HepG2 (cell line): ENCODE measurements around the gene FAM131A. TPM values are rescaled to one million over a fixed set of nuclear protein-coding genes. Genes with fewer than 3 reads are reported as not detected.

ENCODE experiments used
- DNMT1 ChIP-seq: sonication (generic); formaldehyde crosslinking; IDR thresholded peaks from 2 replicates; pipeline ENCODE4 v1.5.1; 2020; ENCODE audit warnings: mild to moderate bottlenecking, missing genetic modification reagents
- EHMT2 ChIP-seq: fragments of 200-600 bp; sonication (generic); IDR thresholded peaks from 2 replicates; pipeline ENCODE4 v1.7.0; 2017; ENCODE audit warnings: antibody characterized with exemption, low read depth, low read length, borderline replicate concordance
- HCFC1 ChIP-seq: fragments of 150-350 bp; IDR thresholded peaks from 2 replicates; pipeline ENCODE4 v1.6.1; 2014; ENCODE audit warnings: low read depth, low read length
- HOXD1 ChIP-seq: sonication (generic); formaldehyde crosslinking; IDR thresholded peaks from 2 replicates; pipeline ENCODE4 v1.5.0; 2020; ENCODE audit warnings: missing genetic modification reagents
- MBD4 ChIP-seq: IDR thresholded peaks from 2 replicates; pipeline ENCODE4 v1.6.1; 2012; ENCODE audit warnings: low read length, inconsistent platforms, borderline replicate concordance
- NCOA5 ChIP-seq: sonication (generic); formaldehyde crosslinking; IDR thresholded peaks from 2 replicates; pipeline ENCODE4 v1.4.0; 2020; ENCODE audit warnings: missing genetic modification reagents
- RFXANK ChIP-seq: IDR thresholded peaks from 2 replicates; pipeline ENCODE4 v1.6.1; 2016
- ZNF235 ChIP-seq: sonication (generic); formaldehyde crosslinking; IDR thresholded peaks from 2 replicates; pipeline ENCODE4 v1.8.1; 2023; ENCODE audit warnings: mild to moderate bottlenecking, missing genetic modification reagents, borderline replicate concordance
- ZNF367 ChIP-seq: sonication (generic); formaldehyde crosslinking; IDR thresholded peaks from 2 replicates; pipeline ENCODE4 v1.4.0; 2020; ENCODE audit warnings: missing genetic modification reagents, borderline replicate concordance
- ZNF451 ChIP-seq: sonication (generic); formaldehyde crosslinking; IDR thresholded peaks from 2 replicates; pipeline ENCODE4 v1.5.0; 2020; ENCODE audit warnings: mild to moderate bottlenecking, missing genetic modification reagents
- ZNF547 ChIP-seq: sonication (generic); formaldehyde crosslinking; IDR thresholded peaks from 2 replicates; pipeline ENCODE4 v1.5.1; 2020; ENCODE audit warnings: mild to moderate bottlenecking, missing genetic modification reagents
- ZNF562 ChIP-seq: sonication (generic); formaldehyde crosslinking; IDR thresholded peaks from 2 replicates; pipeline ENCODE4 v1.8.0; 2022; ENCODE audit warnings: missing genetic modification reagents, borderline replicate concordance
- ZNF772 ChIP-seq: sonication (generic); formaldehyde crosslinking; IDR thresholded peaks from 2 replicates; pipeline ENCODE4 v1.5.0; 2020; ENCODE audit warnings: mild to moderate bottlenecking, missing genetic modification reagents
- ZSCAN20 ChIP-seq: sonication (generic); formaldehyde crosslinking; IDR thresholded peaks from 2 replicates; pipeline ENCODE4 v1.4.0; 2020; ENCODE audit warnings: missing genetic modification reagents, mild to moderate bottlenecking, borderline replicate concordance
- ZSCAN25 ChIP-seq: sonication (generic); formaldehyde crosslinking; IDR thresholded peaks from 2 replicates; pipeline ENCODE4 v1.8.0; 2022; ENCODE audit warnings: mild to moderate bottlenecking, missing genetic modification reagents
- polyA plus RNA-seq, 8 experiments: library from polyadenylated mRNA; depleted of rRNA in 3 of 8; stranded (reverse) in 7 of 8; unstranded in 1 of 8; fragments of >200 nt; fragmentation: Illumina TruSeq in 4 of 8; extraction: Trizol in 4 of 8; gene quantifications; 2 replicates each; pipeline versions ENCODE4 v1.2.1 to v1.2.3, GENCODE V29; 2011 to 2016; ENCODE audit warnings: low read depth in 4 of 8, missing spikeins in 1 of 8, mixed read lengths in 1 of 8; ENCODE audit not compliant: insufficient read depth in 1 of 8
- total RNA-seq, 5 experiments: library from RNA; depleted of rRNA; stranded (reverse); fragments of >200 nt; fragmentation: Illumina TruSeq; extraction: Trizol; gene quantifications; 2 replicates each; pipeline ENCODE4 v1.2.3, GENCODE V29; 2016; ENCODE audit warnings: low read depth in 1 of 5
- TF ChIP-seq, protein P1 (sequence below): sonication (generic); formaldehyde crosslinking; IDR thresholded peaks from 2 replicates; pipeline ENCODE4 v1.4.0; 2020; ENCODE audit warnings: mild to moderate bottlenecking, missing genetic modification reagents
- TF ChIP-seq, protein P2 (sequence below): sonication (generic); formaldehyde crosslinking; IDR thresholded peaks from 2 replicates; pipeline ENCODE4 v1.4.0; 2020; ENCODE audit warnings: mild to moderate bottlenecking, missing genetic modification reagents
- TF ChIP-seq, protein P3 (sequence below): IDR thresholded peaks from 2 replicates; pipeline ENCODE4 v1.6.1; 2012; ENCODE audit warnings: low read depth, low read length, improper control_type of control experiment
- TF ChIP-seq, protein P4 (sequence below): sonication (generic); formaldehyde crosslinking; IDR thresholded peaks from 2 replicates; pipeline ENCODE4 v1.8.0; 2022; ENCODE audit warnings: mild to moderate bottlenecking, missing genetic modification reagents, borderline replicate concordance
- TF ChIP-seq, protein P5 (sequence below): IDR thresholded peaks from 2 replicates; pipeline ENCODE4 v1.6.1; 2016; ENCODE audit warnings: mild to moderate bottlenecking
- TF ChIP-seq, protein P6 (sequence below): sonication (generic); formaldehyde crosslinking; IDR thresholded peaks from 2 replicates; pipeline ENCODE4 v1.4.0; 2020; ENCODE audit warnings: low read depth, mild to moderate bottlenecking, missing genetic modification reagents

FAM131A gene
- total and polyA plus RNA-seq, 2 of the 13 experiments (the other 11 are each of a cell fraction or from before 2014, with no cell fraction given) = 9.2 to 9.3 TPM

DNA sequence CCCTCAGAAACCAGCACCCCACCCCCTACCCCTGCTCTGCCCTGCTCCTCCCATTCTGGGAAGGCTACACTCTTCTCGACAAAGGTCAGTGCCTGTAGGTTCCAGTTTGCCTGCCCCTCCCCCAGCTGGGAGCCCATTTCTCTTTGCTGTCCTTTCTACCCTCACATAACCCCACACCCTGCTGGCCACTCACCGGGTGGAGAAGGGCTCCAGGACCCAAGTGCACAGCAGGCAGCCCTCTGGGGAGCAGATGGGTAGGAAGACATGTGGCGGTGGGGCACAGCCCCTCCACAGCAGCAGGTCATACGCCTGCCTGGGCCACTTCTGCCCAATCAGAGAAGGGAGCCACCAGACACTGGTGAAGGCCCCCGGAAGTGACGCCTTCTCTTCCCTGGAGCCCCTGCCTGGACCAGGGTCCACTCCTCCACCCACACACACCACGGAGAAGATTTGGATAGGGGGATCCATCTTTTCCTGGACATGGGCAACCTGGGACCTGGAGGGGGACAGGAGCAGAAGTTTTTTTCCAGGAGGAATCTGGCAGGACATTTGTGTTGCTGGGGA lies 40.6 kb downstream of the FAM131A start, which contains the start of gene THPO (continued):
- TF ChIP-seq EHMT2 = no peak
- no peak for TF ChIP-seq MBD4
- TF ChIP-seq, protein P1, sequence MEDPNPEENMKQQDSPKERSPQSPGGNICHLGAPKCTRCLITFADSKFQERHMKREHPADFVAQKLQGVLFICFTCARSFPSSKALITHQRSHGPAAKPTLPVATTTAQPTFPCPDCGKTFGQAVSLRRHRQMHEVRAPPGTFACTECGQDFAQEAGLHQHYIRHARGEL (CRISPR knock-in tag) = no peak
- 0 out of 2 replicates have a peak, but pooled peaks have one; percentile 18 for TF ChIP-seq HCFC1
- TF ChIP-seq DNMT1 (CRISPR knock-in tag) = no peak
- peak; percentile 68; the same call in 1 of the 2 replicates for TF ChIP-seq ZSCAN25
- TF ChIP-seq, protein P2, sequence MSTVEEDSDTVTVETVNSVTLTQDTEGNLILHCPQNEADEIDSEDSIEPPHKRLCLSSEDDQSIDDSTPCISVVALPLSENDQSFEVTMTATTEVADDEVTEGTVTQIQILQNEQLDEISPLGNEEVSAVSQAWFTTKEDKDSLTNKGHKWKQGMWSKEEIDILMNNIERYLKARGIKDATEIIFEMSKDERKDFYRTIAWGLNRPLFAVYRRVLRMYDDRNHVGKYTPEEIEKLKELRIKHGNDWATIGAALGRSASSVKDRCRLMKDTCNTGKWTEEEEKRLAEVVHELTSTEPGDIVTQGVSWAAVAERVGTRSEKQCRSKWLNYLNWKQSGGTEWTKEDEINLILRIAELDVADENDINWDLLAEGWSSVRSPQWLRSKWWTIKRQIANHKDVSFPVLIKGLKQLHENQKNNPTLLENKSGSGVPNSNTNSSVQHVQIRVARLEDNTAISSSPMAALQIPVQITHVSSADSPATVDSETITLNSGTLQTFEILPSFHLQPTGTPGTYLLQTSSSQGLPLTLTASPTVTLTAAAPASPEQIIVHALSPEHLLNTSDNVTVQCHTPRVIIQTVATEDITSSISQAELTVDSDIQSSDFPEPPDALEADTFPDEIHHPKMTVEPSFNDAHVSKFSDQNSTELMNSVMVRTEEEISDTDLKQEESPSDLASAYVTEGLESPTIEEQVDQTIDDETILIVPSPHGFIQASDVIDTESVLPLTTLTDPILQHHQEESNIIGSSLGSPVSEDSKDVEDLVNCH (CRISPR knock-in tag) = no peak
- TF ChIP-seq, protein P3, sequence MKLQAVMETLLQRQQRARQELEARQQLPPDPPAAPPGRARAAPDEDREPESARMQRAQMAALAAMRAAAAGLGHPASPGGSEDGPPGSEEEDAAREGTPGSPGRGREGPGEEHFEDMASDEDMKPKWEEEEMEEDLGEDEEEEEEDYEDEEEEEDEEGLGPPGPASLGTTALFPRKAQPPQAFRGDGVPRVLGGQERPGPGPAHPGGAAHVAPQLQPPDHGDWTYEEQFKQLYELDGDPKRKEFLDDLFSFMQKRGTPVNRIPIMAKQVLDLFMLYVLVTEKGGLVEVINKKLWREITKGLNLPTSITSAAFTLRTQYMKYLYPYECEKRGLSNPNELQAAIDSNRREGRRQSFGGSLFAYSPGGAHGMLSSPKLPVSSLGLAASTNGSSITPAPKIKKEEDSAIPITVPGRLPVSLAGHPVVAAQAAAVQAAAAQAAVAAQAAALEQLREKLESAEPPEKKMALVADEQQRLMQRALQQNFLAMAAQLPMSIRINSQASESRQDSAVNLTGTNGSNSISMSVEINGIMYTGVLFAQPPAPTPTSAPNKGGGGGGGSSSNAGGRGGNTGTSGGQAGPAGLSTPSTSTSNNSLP = no peak
- TF ChIP-seq ZNF547 (CRISPR knock-in tag) = no peak
- TF ChIP-seq, protein P4, sequence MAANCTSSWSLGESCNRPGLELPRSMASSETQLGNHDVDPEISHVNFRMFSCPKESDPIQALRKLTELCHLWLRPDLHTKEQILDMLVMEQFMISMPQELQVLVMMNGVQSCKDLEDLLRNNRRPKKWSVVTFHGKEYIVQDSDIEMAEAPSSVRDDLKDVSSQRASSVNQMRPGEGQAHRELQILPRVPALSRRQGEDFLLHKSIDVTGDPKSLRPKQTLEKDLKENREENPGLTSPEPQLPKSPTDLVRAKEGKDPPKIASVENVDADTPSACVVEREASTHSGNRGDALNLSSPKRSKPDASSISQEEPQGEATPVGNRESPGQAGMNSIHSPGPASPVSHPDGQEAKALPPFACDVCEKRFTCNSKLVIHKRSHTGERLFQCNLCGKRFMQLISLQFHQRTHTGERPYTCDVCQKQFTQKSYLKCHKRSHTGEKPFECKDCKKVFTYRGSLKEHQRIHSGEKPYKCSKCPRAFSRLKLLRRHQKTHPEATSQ (CRISPR knock-in tag) = no peak
- TF ChIP-seq ZNF235 (CRISPR knock-in tag) = no peak
- 0 out of 2 replicates have a peak, but pooled peaks have one; percentile 19 for TF ChIP-seq HOXD1
- no peak for TF ChIP-seq ZNF562 (CRISPR knock-in tag)
- TF ChIP-seq ZNF772 = no peak; the same call in 1 of the 2 replicates
- TF ChIP-seq, protein P5, sequence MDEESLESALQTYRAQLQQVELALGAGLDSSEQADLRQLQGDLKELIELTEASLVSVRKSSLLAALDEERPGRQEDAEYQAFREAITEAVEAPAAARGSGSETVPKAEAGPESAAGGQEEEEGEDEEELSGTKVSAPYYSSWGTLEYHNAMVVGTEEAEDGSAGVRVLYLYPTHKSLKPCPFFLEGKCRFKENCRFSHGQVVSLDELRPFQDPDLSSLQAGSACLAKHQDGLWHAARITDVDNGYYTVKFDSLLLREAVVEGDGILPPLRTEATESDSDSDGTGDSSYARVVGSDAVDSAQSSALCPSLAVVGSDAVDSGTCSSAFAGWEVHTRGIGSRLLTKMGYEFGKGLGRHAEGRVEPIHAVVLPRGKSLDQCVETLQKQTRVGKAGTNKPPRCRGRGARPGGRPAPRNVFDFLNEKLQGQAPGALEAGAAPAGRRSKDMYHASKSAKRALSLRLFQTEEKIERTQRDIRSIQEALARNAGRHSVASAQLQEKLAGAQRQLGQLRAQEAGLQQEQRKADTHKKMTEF = peak; percentile 85
- no peak for TF ChIP-seq ZSCAN20 (CRISPR knock-in tag)
- TF ChIP-seq NCOA5 (CRISPR knock-in tag) = no peak
- no peak for TF ChIP-seq ZNF367 (CRISPR knock-in tag)
- TF ChIP-seq, protein P6, sequence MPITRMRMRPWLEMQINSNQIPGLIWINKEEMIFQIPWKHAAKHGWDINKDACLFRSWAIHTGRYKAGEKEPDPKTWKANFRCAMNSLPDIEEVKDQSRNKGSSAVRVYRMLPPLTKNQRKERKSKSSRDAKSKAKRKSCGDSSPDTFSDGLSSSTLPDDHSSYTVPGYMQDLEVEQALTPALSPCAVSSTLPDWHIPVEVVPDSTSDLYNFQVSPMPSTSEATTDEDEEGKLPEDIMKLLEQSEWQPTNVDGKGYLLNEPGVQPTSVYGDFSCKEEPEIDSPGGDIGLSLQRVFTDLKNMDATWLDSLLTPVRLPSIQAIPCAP (CRISPR knock-in tag) = no peak
- no peak; the same call in 1 of the 2 replicates for TF ChIP-seq ZNF451 (CRISPR knock-in tag)
- 0 out of 2 replicates have a peak, but pooled peaks have one; percentile 18 for TF ChIP-seq RFXANK (CRISPR knock-in tag)
